Endothelial cell of umbilical vein (primary cell): Measurements from ENCODE around the gene DAD1. TPM values are rescaled to one million over a fixed set of nuclear protein-coding genes. Genes with fewer than 3 reads are reported as not detected.

ENCODE experiments used
- BruUV-seq: library from RNA; stranded (reverse); fragments of 400-500 nt; replicated peaks from 2 replicates; lab custom pipeline; 2021; lab: Mats Ljungman, UMichigan
- CTCF ChIA-PET: fragments of 300-600, 350-600 bp; sonication (Branson Sonifier 250); formaldehyde crosslinking; loops from one replicate; lab custom pipeline; 2021; ENCODE audit warnings: antibody characterized with exemption, inconsistent platforms; lab: Charles Lee
- POLR2A ChIA-PET: fragments of 300-600, 350-600 bp; sonication (Branson Sonifier 250); formaldehyde crosslinking; loops from one replicate; lab custom pipeline; 2021; ENCODE audit warnings: antibody characterized with exemption, inconsistent platforms; lab: Charles Lee
- DNase-seq: peaks from one replicate; pipeline ENCODE4 v3.0.0-alpha.2; 2011; ENCODE audit warnings: low read depth, low spot score
- FAIRE-seq: peaks from 2 replicates; lab custom pipeline; 2011; peaks lifted over from hg19 to GRCh38; lab: Jason Lieb, UNC
- H2AFZ ChIP-seq: 2 replicates; pipeline ENCODE4 v1.6.0; 2012; ENCODE audit warnings: low read depth, low read length, control low read depth, inconsistent platforms
- H3K27ac ChIP-seq: 2 replicates; pipeline ENCODE4 v1.5.1; 2011; ENCODE audit warnings: low read depth, mild to moderate bottlenecking, control low read depth, low read length, moderate library complexity; ENCODE audit not compliant: insufficient read depth
- H3K27me3 ChIP-seq, 2 experiments: 2 replicates each; pipeline versions ENCODE4 v1.6.0 to v1.6.1; 2011; ENCODE audit warnings: low read length in 2 of 2, mixed read lengths in 1 of 2; ENCODE audit not compliant: control insufficient read depth in 2 of 2, insufficient read depth in 2 of 2
- H3K36me3 ChIP-seq, 2 experiments: 2 replicates in 1 of 2; 3 replicates in 1 of 2; pipeline ENCODE4 v1.5.1; 2011; ENCODE audit warnings: low read length in 2 of 2, mild to moderate bottlenecking in 1 of 2, moderate library complexity in 1 of 2; ENCODE audit not compliant: control insufficient read depth in 2 of 2, insufficient read depth in 2 of 2; ENCODE audit errors: extremely low read depth in 1 of 2
- H3K4me1 ChIP-seq: 3 replicates; pipeline ENCODE4 v1.5.1; 2011; ENCODE audit warnings: mild to moderate bottlenecking, low read length; ENCODE audit not compliant: control insufficient read depth, insufficient read depth; ENCODE audit errors: extremely low read depth
- H3K4me2 ChIP-seq: 2 replicates; pipeline ENCODE4 v1.6.1; 2011; ENCODE audit warnings: low read length, control low read depth, mixed read lengths; ENCODE audit not compliant: insufficient read depth
- H3K4me3 ChIP-seq, 3 experiments: fragments of 200-600 bp in 1 of 3; sonication (generic), shearing (Covaris generic) in 1 of 3; replicated peaks in 1 of 3; 2 replicates each; pipeline ENCODE4 v1.5.1; 2011 to 2016; ENCODE audit warnings: control low read depth in 3 of 3, low read length in 3 of 3, mild to moderate bottlenecking in 2 of 3, inconsistent platforms in 1 of 3, low read depth in 1 of 3, moderate library complexity in 1 of 3; ENCODE audit not compliant: insufficient read depth in 1 of 3
- H3K79me2 ChIP-seq: 2 replicates; pipeline ENCODE4 v1.6.0; 2012; ENCODE audit warnings: low read length, inconsistent platforms; ENCODE audit not compliant: control insufficient read depth, insufficient read depth
- H3K9ac ChIP-seq: replicated peaks from 2 replicates; pipeline ENCODE3; 2011; ENCODE audit warnings: low read length, control low read depth; ENCODE audit not compliant: insufficient read depth; ENCODE audit errors: extremely low read depth
- H3K9me1 ChIP-seq: replicated peaks from 3 replicates; pipeline ENCODE4 v1.6.0; 2011; ENCODE audit warnings: mild to moderate bottlenecking, low read length; ENCODE audit not compliant: control insufficient read depth, insufficient read depth; ENCODE audit errors: extremely low read depth
- H3K9me3 ChIP-seq: replicated peaks from 2 replicates; pipeline ENCODE4 v1.5.1; 2012; ENCODE audit warnings: low read length, inconsistent platforms; ENCODE audit not compliant: control insufficient read depth, insufficient read depth
- H4K20me1 ChIP-seq: replicated peaks from 2 replicates; pipeline ENCODE3; 2011; ENCODE audit warnings: mild to moderate bottlenecking, low read length; ENCODE audit not compliant: control insufficient read depth, insufficient read depth; ENCODE audit errors: extremely low read depth
- EZH2 ChIP-seq: IDR thresholded peaks from 2 replicates; pipeline ENCODE4 v1.6.1; 2012; ENCODE audit warnings: borderline replicate concordance, low read depth, mild to moderate bottlenecking, moderate library complexity, low read length, inconsistent platforms; ENCODE audit not compliant: severe bottlenecking
- FOS ChIP-seq: IDR thresholded peaks from 2 replicates; pipeline ENCODE4 v1.6.1; 2011; ENCODE audit warnings: mild to moderate bottlenecking, low read length, moderate library complexity, borderline replicate concordance; ENCODE audit not compliant: insufficient read depth
- GATA2 ChIP-seq: IDR thresholded peaks from 2 replicates; pipeline ENCODE4 v1.7.0; 2011; ENCODE audit warnings: low read depth, mild to moderate bottlenecking, moderate library complexity, mixed read lengths, low read length; ENCODE audit not compliant: insufficient read length, insufficient read depth
- JUN ChIP-seq: IDR thresholded peaks from 2 replicates; pipeline ENCODE4 v1.6.1; 2011; ENCODE audit warnings: borderline replicate concordance, low read depth; ENCODE audit not compliant: insufficient read length, insufficient read depth
- MYC ChIP-seq: IDR thresholded peaks from one replicate; pipeline ENCODE4 v1.6.1; 2011; ENCODE audit warnings: mild to moderate bottlenecking, low read depth, low read length
- POLR2A ChIP-seq: IDR thresholded peaks from 2 replicates; pipeline ENCODE4 v1.6.1; 2012; ENCODE audit warnings: low read depth, mild to moderate bottlenecking, control low read depth, low read length
- POLR2AphosphoS5 ChIP-seq: IDR thresholded peaks from 2 replicates; pipeline ENCODE4 v1.6.1; 2012; ENCODE audit warnings: low read depth, mild to moderate bottlenecking, control low read depth, low read length, moderate library complexity; ENCODE audit not compliant: insufficient read depth
- dilution Hi-C: fragments of 300-500 bp; cut with MboI; formaldehyde crosslinking; loops from one replicate; pipeline ENCODE4 v1.15.0; 2019; ENCODE audit warnings: low sequenced_read_pairs; ENCODE audit not compliant: extremely low pct_ligation_motif_present
- intact Hi-C: fragments of 100-400 bp; cut with micrococcal nuclease; formaldehyde crosslinking; loops from one replicate; pipeline ENCODE4 v1.10.0; 2022
- polyA plus RNA-seq, 4 experiments: library from polyadenylated mRNA; depleted of rRNA in 3 of 4; stranded (reverse) in 3 of 4; unstranded in 1 of 4; fragments of >200 nt; gene quantifications; 2 replicates each; pipeline versions ENCODE4 v1.2.1 to v1.2.3, GENCODE V29; 2011 to 2012; ENCODE audit warnings: missing spikeins in 1 of 4
- total RNA-seq: library from RNA; stranded (reverse); gene quantifications from 2 replicates; pipeline ENCODE4 v1.2.3, GENCODE V29; 2021
- TF ChIP-seq, protein P1 (sequence below), 2 donors: IDR thresholded peaks; 1 replicate in 1 of 2; 2 replicates in 1 of 2; pipeline ENCODE4 v1.5.1; 2011; ENCODE audit warnings: low read length in 2 of 2, mild to moderate bottlenecking in 2 of 2, moderate library complexity in 2 of 2, control low read depth in 1 of 2, inconsistent platforms in 1 of 2, low read depth in 1 of 2; ENCODE audit not compliant: insufficient read depth in 1 of 2; ENCODE audit errors: extremely low read depth in 1 of 2
- TF ChIP-seq, protein P2 (sequence below): IDR thresholded peaks from 2 replicates; pipeline ENCODE4 v1.6.1; 2011; ENCODE audit not compliant: insufficient read depth, insufficient read length

DAD1 gene
- total and polyA plus RNA-seq, 2 donors (not counting 3 experiments of a cell fraction or from before 2014, with no cell fraction given) = 299 to 1,227 TPM

DNA sequence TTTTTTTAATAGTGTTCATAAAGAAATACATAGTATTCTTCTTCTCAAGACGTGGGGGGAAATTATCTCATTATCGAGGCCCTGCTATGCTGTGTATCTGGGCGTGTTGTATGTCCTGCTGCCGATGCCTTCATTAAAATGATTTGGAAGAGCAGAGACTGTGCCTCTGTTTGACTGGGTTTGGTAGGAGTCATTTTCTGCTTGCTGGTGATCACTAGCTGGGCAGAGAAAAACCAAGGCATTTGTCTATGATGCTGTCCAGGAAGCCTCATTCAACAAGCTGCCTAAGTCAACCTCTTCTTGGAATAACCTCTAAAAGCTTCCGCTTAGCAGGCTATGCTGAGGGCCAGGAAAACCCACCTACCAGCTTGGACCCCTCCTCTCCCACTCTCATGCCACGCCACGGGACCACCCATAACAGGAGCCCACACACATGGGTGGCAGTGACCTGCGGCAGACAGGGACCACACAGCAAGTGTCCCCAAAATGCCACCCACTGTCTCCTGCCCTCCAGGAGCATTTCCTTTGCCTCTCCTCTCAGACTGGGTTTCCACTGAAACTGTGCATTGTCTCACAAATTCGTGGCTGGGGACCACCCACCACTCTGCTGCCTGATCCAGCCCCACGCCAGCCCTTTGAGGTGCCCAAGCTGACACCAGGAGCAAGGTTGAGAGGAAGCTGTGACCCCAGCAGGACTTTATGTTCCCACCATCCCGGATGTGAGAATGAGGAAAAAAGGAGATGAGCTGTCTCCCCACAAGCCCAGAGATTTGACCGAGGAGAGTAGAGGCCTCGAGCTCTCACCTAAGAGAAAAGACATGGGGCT, 36.8 kb downstream of the DAD1 start:
- Histone ChIP-seq H3K9ac (no peak overlapping the region), H3K4me1 (peaks cover 46% of the 10 kb centered on the region), H3K79me2 (no peaks in the 10 kb centered on the region), H3K36me3 (no peaks in the 10 kb centered on the region), H3K27ac (no peak overlapping the region), H3K4me3 (no peak overlapping the region), H3K27me3 (no peaks in the 10 kb centered on the region), H3K9me1 (no peaks in the 10 kb centered on the region), H3K4me2 (no peak overlapping the region), H2AFZ (no peak overlapping the region), H4K20me1 (no peaks in the 10 kb centered on the region), H3K9me3 (no peaks in the 10 kb centered on the region)
- dilution Hi-C loops = no loop called here
- FAIRE-seq (no peak), DNase-seq (no peak)
- BruUV-seq = no TSS peak
- intact Hi-C loops = loop anchor here (10.0 kb wide), 1 partner anchor 637 kb away; no protein-coding TSS in a partner anchor
- TF ChIP-seq FOS = no peak
- no peak for TF ChIP-seq GATA2
- TF ChIP-seq POLR2A = no peak
- TF ChIP-seq, protein P1, sequence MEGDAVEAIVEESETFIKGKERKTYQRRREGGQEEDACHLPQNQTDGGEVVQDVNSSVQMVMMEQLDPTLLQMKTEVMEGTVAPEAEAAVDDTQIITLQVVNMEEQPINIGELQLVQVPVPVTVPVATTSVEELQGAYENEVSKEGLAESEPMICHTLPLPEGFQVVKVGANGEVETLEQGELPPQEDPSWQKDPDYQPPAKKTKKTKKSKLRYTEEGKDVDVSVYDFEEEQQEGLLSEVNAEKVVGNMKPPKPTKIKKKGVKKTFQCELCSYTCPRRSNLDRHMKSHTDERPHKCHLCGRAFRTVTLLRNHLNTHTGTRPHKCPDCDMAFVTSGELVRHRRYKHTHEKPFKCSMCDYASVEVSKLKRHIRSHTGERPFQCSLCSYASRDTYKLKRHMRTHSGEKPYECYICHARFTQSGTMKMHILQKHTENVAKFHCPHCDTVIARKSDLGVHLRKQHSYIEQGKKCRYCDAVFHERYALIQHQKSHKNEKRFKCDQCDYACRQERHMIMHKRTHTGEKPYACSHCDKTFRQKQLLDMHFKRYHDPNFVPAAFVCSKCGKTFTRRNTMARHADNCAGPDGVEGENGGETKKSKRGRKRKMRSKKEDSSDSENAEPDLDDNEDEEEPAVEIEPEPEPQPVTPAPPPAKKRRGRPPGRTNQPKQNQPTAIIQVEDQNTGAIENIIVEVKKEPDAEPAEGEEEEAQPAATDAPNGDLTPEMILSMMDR (IDR thresholded peaks at IDR 0.05; ENCODE audit: extremely low read depth in 1 of 2, insufficient read depth in 1 of 2, low read depth in 1 of 2, low read length in 2 of 2) = no peak
- TF ChIP-seq, protein P2, sequence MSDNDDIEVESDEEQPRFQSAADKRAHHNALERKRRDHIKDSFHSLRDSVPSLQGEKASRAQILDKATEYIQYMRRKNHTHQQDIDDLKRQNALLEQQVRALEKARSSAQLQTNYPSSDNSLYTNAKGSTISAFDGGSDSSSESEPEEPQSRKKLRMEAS = no peak
- TF ChIP-seq POLR2AphosphoS5 = no peak
- TF ChIP-seq MYC = no peak
- TF ChIP-seq JUN = no peak
- TF ChIP-seq EZH2 = no peak
- ChIA-PET CTCF (interaction anchor here (0.7 to 1.4 kb wide), 8 partner anchors 14 to 568 kb away, joined by 3 to 5 read pairs (median 3); no protein-coding TSS in a partner anchor), POLR2A (no interaction called here)
